NK-92 treated with Interleukin-12 subunit alpha and Interleukin-12 subunit beta, amount 100 ng/mL, for 24 hours (cell line): ENCODE measurements around the gene AKR1B15.

Source experiments
- DNase-seq: peaks from one replicate; lab custom pipeline; 2025; lab: John Stamatoyannopoulos, UW

AKR1B15 gene

GRCh38 chr7:134618756-134619530 lies 70.0 kb downstream of the AKR1B15 start:
- no peak for DNase-seq

GRCh38 chr7:134619627-134620331 lies 70.9 kb downstream of the AKR1B15 start:
- no peak for DNase-seq

GRCh38 chr7:134622303-134622995 lies 73.5 kb downstream of the AKR1B15 start:
- DNase-seq = no peak

- no peak for DNase-seq
Measured at GRCh38 chr7:134623193-134623592, 74.3 kb downstream of the AKR1B15 start.

GRCh38 chr7:134625550-134625949 lies 76.6 kb downstream of the AKR1B15 start:
- DNase-seq = no peak

- no peak for DNase-seq
Measured at GRCh38 chr7:134627109-134627774, 78.3 kb downstream of the AKR1B15 start.

GRCh38 chr7:134627775-134628153 lies 78.9 kb downstream of the AKR1B15 start:
- DNase-seq = no peak

- no peak for DNase-seq
Measured at GRCh38 chr7:134629445-134629844, 80.5 kb downstream of the AKR1B15 start.
